Endothelial cell of umbilical vein (primary cell): ENCODE measurements around the gene MYOM3.

Source experiments
- EZH2 ChIP-seq: IDR thresholded peaks from 2 replicates; pipeline ENCODE4 v1.6.1; 2012; ENCODE audit warnings: borderline replicate concordance, low read depth, mild to moderate bottlenecking, moderate library complexity, low read length, inconsistent platforms; ENCODE audit not compliant: severe bottlenecking
- GATA2 ChIP-seq: IDR thresholded peaks from 2 replicates; pipeline ENCODE4 v1.7.0; 2011; ENCODE audit warnings: low read depth, mild to moderate bottlenecking, moderate library complexity, mixed read lengths, low read length; ENCODE audit not compliant: insufficient read length, insufficient read depth
- POLR2AphosphoS5 ChIP-seq: IDR thresholded peaks from 2 replicates; pipeline ENCODE4 v1.6.1; 2012; ENCODE audit warnings: low read depth, mild to moderate bottlenecking, control low read depth, low read length, moderate library complexity; ENCODE audit not compliant: insufficient read depth
- TF ChIP-seq, protein P1 (sequence below), 2 donors: IDR thresholded peaks; 1 replicate in 1 of 2; 2 replicates in 1 of 2; pipeline ENCODE4 v1.5.1; 2011; ENCODE audit warnings: low read length in 2 of 2, mild to moderate bottlenecking in 2 of 2, moderate library complexity in 2 of 2, control low read depth in 1 of 2, inconsistent platforms in 1 of 2, low read depth in 1 of 2; ENCODE audit not compliant: insufficient read depth in 1 of 2; ENCODE audit errors: extremely low read depth in 1 of 2
- TF ChIP-seq, protein P2 (sequence below): IDR thresholded peaks from 2 replicates; pipeline ENCODE4 v1.6.1; 2011; ENCODE audit not compliant: insufficient read depth, insufficient read length

DNA sequence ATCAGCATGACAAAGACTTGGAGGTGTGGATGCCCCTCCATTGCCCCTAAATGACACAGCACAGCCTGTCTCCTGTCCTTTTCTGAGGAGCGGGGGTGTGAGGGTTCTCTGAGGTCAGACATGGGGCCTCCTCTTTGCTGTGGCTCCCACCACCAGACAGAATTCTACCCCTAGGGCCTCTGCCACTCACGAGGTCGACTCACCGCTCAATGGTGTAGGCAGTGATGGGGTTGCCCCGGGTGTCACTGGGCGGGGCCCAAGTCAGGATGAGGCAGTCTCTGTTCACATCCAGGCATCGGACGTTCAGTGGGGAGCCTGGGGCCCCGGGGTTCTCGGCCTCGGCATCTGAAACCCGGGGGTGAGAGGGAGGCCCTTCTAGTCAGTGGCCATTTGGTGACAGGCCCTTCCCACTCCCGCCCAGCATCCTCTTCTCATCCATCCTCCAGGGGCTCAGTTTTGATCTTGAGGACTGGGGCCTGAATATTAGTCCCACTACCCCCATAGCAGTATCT lies 19.9 kb downstream of the MYOM3 start:
- no peak for TF ChIP-seq GATA2
- no peak for TF ChIP-seq EZH2
- TF ChIP-seq, protein P1, sequence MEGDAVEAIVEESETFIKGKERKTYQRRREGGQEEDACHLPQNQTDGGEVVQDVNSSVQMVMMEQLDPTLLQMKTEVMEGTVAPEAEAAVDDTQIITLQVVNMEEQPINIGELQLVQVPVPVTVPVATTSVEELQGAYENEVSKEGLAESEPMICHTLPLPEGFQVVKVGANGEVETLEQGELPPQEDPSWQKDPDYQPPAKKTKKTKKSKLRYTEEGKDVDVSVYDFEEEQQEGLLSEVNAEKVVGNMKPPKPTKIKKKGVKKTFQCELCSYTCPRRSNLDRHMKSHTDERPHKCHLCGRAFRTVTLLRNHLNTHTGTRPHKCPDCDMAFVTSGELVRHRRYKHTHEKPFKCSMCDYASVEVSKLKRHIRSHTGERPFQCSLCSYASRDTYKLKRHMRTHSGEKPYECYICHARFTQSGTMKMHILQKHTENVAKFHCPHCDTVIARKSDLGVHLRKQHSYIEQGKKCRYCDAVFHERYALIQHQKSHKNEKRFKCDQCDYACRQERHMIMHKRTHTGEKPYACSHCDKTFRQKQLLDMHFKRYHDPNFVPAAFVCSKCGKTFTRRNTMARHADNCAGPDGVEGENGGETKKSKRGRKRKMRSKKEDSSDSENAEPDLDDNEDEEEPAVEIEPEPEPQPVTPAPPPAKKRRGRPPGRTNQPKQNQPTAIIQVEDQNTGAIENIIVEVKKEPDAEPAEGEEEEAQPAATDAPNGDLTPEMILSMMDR (IDR thresholded peaks at IDR 0.05; ENCODE audit: extremely low read depth in 1 of 2, insufficient read depth in 1 of 2, low read depth in 1 of 2, low read length in 2 of 2) = no peak
- TF ChIP-seq POLR2AphosphoS5 = no peak
- TF ChIP-seq, protein P2, sequence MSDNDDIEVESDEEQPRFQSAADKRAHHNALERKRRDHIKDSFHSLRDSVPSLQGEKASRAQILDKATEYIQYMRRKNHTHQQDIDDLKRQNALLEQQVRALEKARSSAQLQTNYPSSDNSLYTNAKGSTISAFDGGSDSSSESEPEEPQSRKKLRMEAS = no peak
